OCI-LY3 (cell line): ENCODE measurements around the gene OCEL1.

ENCODE experiments used
- EZH2phosphoT487 ChIP-seq: fragments of 200-600 bp; shearing (Covaris generic); IDR thresholded peaks from 2 replicates; pipeline ENCODE4 v1.6.1; 2018; ENCODE audit warnings: antibody characterized with exemption, mixed run types, low read depth
- TF ChIP-seq, protein P1 (sequence below): fragments of 200-600, 300-600 bp; sonication (generic); IDR thresholded peaks from 2 replicates; pipeline ENCODE4 v1.5.1; 2014; ENCODE audit warnings: antibody characterized with exemption, low read length, low read depth

DNA sequence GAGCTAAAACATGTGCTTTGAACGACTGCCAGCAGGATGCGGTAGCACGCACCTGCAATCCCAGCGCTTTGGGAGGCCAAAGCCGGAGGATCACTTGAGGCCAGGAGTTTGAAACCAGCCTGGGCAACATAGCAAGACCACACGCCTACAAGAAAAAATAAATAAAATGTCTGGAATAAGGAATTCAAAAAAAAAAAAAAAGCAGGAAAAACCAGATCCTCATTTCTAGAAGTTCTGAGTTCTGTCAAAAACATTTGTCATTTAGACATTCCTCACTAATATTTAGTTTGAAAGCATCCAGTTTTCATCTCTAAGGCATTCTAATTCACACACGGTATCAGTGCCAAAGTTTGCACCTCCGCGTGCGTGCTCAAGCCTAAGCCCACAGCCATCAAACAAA, 47.7 kb upstream of the OCEL1 start:
- TF ChIP-seq, protein P1, sequence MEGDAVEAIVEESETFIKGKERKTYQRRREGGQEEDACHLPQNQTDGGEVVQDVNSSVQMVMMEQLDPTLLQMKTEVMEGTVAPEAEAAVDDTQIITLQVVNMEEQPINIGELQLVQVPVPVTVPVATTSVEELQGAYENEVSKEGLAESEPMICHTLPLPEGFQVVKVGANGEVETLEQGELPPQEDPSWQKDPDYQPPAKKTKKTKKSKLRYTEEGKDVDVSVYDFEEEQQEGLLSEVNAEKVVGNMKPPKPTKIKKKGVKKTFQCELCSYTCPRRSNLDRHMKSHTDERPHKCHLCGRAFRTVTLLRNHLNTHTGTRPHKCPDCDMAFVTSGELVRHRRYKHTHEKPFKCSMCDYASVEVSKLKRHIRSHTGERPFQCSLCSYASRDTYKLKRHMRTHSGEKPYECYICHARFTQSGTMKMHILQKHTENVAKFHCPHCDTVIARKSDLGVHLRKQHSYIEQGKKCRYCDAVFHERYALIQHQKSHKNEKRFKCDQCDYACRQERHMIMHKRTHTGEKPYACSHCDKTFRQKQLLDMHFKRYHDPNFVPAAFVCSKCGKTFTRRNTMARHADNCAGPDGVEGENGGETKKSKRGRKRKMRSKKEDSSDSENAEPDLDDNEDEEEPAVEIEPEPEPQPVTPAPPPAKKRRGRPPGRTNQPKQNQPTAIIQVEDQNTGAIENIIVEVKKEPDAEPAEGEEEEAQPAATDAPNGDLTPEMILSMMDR, result no peak
- no peak for TF ChIP-seq EZH2phosphoT487
